HepG2 (cell line): ENCODE results near the gene TTC31. TPM values are rescaled to one million over a fixed set of nuclear protein-coding genes. Genes with fewer than 3 reads are reported as not detected.

ENCODE experiments used
- ATAC-seq: fragments of 200-7000 bp; cut with Tn5 transposase; 3 replicates; pipeline ENCODE4 v1.9.1; 2020; ENCODE audit warnings: mild to moderate bottlenecking, moderate library complexity
- BruUV-seq: library from RNA; stranded (reverse); fragments of 400-500 nt; replicated peaks from 2 replicates; lab custom pipeline; 2021; lab: Mats Ljungman, UMichigan
- CTCF ChIA-PET: fragments of 300-600 bp; formaldehyde crosslinking; extraction: SDS; loops from one replicate; lab custom pipeline; 2021; ENCODE audit warnings: low total read pairs, inconsistent platforms, low intra/inter-chr PET ratio; lab: Yijun Ruan, JAX
- POLR2A ChIA-PET: fragments of 350-600 bp; sonication (Branson Sonifier 250); formaldehyde crosslinking; loops from one replicate; lab custom pipeline; 2020; ENCODE audit warnings: antibody characterized with exemption, inconsistent platforms; lab: Yijun Ruan, JAX
- DNase-seq: peaks from one replicate; pipeline ENCODE4 v3.0.0-alpha.2; 2015; ENCODE audit warnings: low spot score
- FAIRE-seq: peaks from 3 replicates; lab custom pipeline; 2011; peaks lifted over from hg19 to GRCh38; lab: Jason Lieb, UNC
- H2AFZ ChIP-seq: one replicate; pipeline ENCODE4 v1.6.1; 2011; ENCODE audit warnings: low read length, inconsistent platforms
- H3K27ac ChIP-seq: fragments of 300-600 bp; 3 replicates; pipeline ENCODE4 v1.8.0; 2011; ENCODE audit warnings: mixed run types, mild to moderate bottlenecking, mixed read lengths, low read length, inconsistent platforms; ENCODE audit not compliant: insufficient read depth; ENCODE audit errors: extremely low read length
- H3K27me3 ChIP-seq, 2 experiments: fragments of 200-600 bp in 1 of 2; 2 replicates in 1 of 2; 3 replicates in 1 of 2; pipeline versions ENCODE4 v1.6.0 to v1.8.0; 2011; ENCODE audit warnings: low read length in 2 of 2, mild to moderate bottlenecking in 2 of 2, moderate library complexity in 2 of 2, inconsistent platforms in 1 of 2; ENCODE audit not compliant: insufficient read depth in 2 of 2, control insufficient read depth in 1 of 2
- H3K36me3 ChIP-seq, 2 experiments: fragments of 200-600 bp in 1 of 2; replicated peaks in 1 of 2; 2 replicates in 1 of 2; 3 replicates in 1 of 2; pipeline versions ENCODE4 v1.5.1 to v1.8.0; 2011; ENCODE audit warnings: low read length in 2 of 2, inconsistent platforms in 1 of 2; ENCODE audit not compliant: insufficient read depth in 2 of 2, control insufficient read depth in 1 of 2
- H3K4me1 ChIP-seq: 2 replicates; pipeline ENCODE4 v1.5.1; 2012; ENCODE audit warnings: low read length, inconsistent platforms; ENCODE audit not compliant: insufficient read depth
- H3K4me2 ChIP-seq: 2 replicates; pipeline ENCODE4 v1.6.0; 2011; ENCODE audit warnings: low read depth, low read length, inconsistent platforms
- H3K4me3 ChIP-seq, 3 experiments: fragments of 200-600 bp in 1 of 3; sonication (generic), shearing (Covaris generic) in 1 of 3; replicated peaks in 1 of 3; 2 replicates each; pipeline ENCODE4 v1.5.1; 2011 to 2016; ENCODE audit warnings: low read length in 3 of 3, inconsistent platforms in 2 of 3, low read depth in 2 of 3, mild to moderate bottlenecking in 2 of 3, control low read depth in 1 of 3, mixed read lengths in 1 of 3; ENCODE audit not compliant: insufficient read depth in 1 of 3
- H3K79me2 ChIP-seq: one replicate; pipeline ENCODE4 v1.6.1; 2011; ENCODE audit warnings: low read length, inconsistent platforms; ENCODE audit not compliant: insufficient read depth
- H3K9ac ChIP-seq: 2 replicates; pipeline ENCODE4 v1.6.0; 2011; ENCODE audit warnings: mild to moderate bottlenecking, low read depth, low read length, inconsistent platforms; ENCODE audit not compliant: insufficient read depth
- H3K9me3 ChIP-seq: 2 replicates; pipeline ENCODE4 v1.5.1; 2012; ENCODE audit warnings: mild to moderate bottlenecking, low read length
- H4K20me1 ChIP-seq: 2 replicates; pipeline ENCODE4 v1.6.0; 2011; ENCODE audit warnings: inconsistent platforms, mild to moderate bottlenecking, low read length, moderate library complexity; ENCODE audit not compliant: insufficient read depth
- KDM1A ChIP-seq: IDR thresholded peaks from 2 replicates; pipeline ENCODE4 v1.6.1; 2016; ENCODE audit warnings: missing compliant biosample characterization
- MTA3 ChIP-seq: sonication (generic); formaldehyde crosslinking; IDR thresholded peaks from 2 replicates; pipeline ENCODE4 v1.4.0; 2020; ENCODE audit warnings: missing genetic modification reagents
- NONO ChIP-seq, 2 experiments: fragments of 450-650 bp in 1 of 2; sonication (generic) in 1 of 2; formaldehyde crosslinking in 1 of 2; IDR thresholded peaks in 1 of 2; conservative IDR thresholded peaks in 1 of 2; 2 replicates each; pipeline versions ENCODE4 v1.6.1 to v1.8.0; 2017 to 2022; ENCODE audit warnings: mild to moderate bottlenecking in 1 of 2, missing genetic modification reagents in 1 of 2, moderate library complexity in 1 of 2
- NR1H2 ChIP-seq: sonication (generic); formaldehyde crosslinking; IDR thresholded peaks from 2 replicates; pipeline ENCODE4 v1.8.1; 2022; ENCODE audit warnings: low read depth, missing genetic modification reagents, borderline replicate concordance
- SMAD3 ChIP-seq: sonication (generic); formaldehyde crosslinking; IDR thresholded peaks from 2 replicates; pipeline ENCODE4 v1.4.0; 2020; ENCODE audit warnings: missing genetic modification reagents
- SOX6 ChIP-seq, 2 experiments: fragments of 450-650 bp in 1 of 2; sonication (generic) in 1 of 2; formaldehyde crosslinking in 1 of 2; IDR thresholded peaks; 2 replicates each; pipeline versions ENCODE4 v1.4.0 to v1.6.1; 2017 to 2020; ENCODE audit warnings: antibody characterized with exemption in 1 of 2, mild to moderate bottlenecking in 1 of 2, missing genetic modification reagents in 1 of 2
- TFE3 ChIP-seq: IDR thresholded peaks from 2 replicates; pipeline ENCODE4 v1.6.1; 2016
- THRA ChIP-seq: sonication (generic); formaldehyde crosslinking; IDR thresholded peaks from 2 replicates; pipeline ENCODE4 v1.4.0; 2020; ENCODE audit warnings: missing genetic modification reagents, borderline replicate concordance
- U2AF1 ChIP-seq: fragments of 200-400 bp; formaldehyde crosslinking; optimal IDR thresholded peaks from 2 replicates; pipeline ENCODE3; 2017; ENCODE audit warnings: mild to moderate bottlenecking, low read depth, low read length
- ZBTB43 ChIP-seq: sonication (generic); formaldehyde crosslinking; conservative IDR thresholded peaks from 2 replicates; pipeline ENCODE4 v1.4.0; 2020; ENCODE audit warnings: missing genetic modification reagents
- ZBTB49 ChIP-seq: sonication (generic); formaldehyde crosslinking; IDR thresholded peaks from 2 replicates; pipeline ENCODE4 v1.4.0; 2020; ENCODE audit warnings: missing genetic modification reagents, borderline replicate concordance
- ZNF234 ChIP-seq: sonication (generic); formaldehyde crosslinking; conservative IDR thresholded peaks from 2 replicates; pipeline ENCODE4 v1.5.1; 2020; ENCODE audit warnings: mild to moderate bottlenecking, missing genetic modification reagents
- ZNF33A ChIP-seq: sonication (generic); formaldehyde crosslinking; IDR thresholded peaks from 2 replicates; pipeline ENCODE4 v1.5.1; 2020; ENCODE audit warnings: missing genetic modification reagents, mild to moderate bottlenecking, moderate library complexity, borderline replicate concordance
- ZNF569 ChIP-seq: sonication (generic); formaldehyde crosslinking; IDR thresholded peaks from 2 replicates; pipeline ENCODE4 v1.5.0; 2020; ENCODE audit warnings: mild to moderate bottlenecking, missing genetic modification reagents, moderate library complexity, borderline replicate concordance
- ZSCAN22 ChIP-seq: sonication (generic); formaldehyde crosslinking; IDR thresholded peaks from 2 replicates; pipeline ENCODE4 v1.4.0; 2020; ENCODE audit warnings: mild to moderate bottlenecking, missing genetic modification reagents
- WGBS: methylation state at CpG from one replicate; pipeline ENCODE4 v1.1.6; 2017; ENCODE audit warnings: low lambda C conversion rate; 5-methylcytosine and 5-hydroxymethylcytosine counted together
- in situ Hi-C: cut with HindIII; loops from 2 replicates; pipeline ENCODE4 v1.10.0; 2017; ENCODE audit warnings: low pct_unique_long_range_greater_than_20kb; ENCODE audit not compliant: extremely low pct_ligation_motif_present
- intact Hi-C: fragments of 100-400 bp; cut with micrococcal nuclease; formaldehyde crosslinking; loops from one replicate; pipeline ENCODE4 v1.10.0; 2022; ENCODE audit not compliant: unreplicated experiment
- polyA plus RNA-seq, 8 experiments: library from polyadenylated mRNA; depleted of rRNA in 3 of 8; stranded (reverse) in 7 of 8; unstranded in 1 of 8; fragments of >200 nt; fragmentation: Illumina TruSeq in 4 of 8; extraction: Trizol in 4 of 8; gene quantifications; 2 replicates each; pipeline versions ENCODE4 v1.2.1 to v1.2.3, GENCODE V29; 2011 to 2016; ENCODE audit warnings: low read depth in 4 of 8, missing spikeins in 1 of 8, mixed read lengths in 1 of 8; ENCODE audit not compliant: insufficient read depth in 1 of 8
- total RNA-seq, 5 experiments: library from RNA; depleted of rRNA; stranded (reverse); fragments of >200 nt; fragmentation: Illumina TruSeq; extraction: Trizol; gene quantifications; 2 replicates each; pipeline ENCODE4 v1.2.3, GENCODE V29; 2016; ENCODE audit warnings: low read depth in 1 of 5

TTC31 gene
- total and polyA plus RNA-seq, 2 of the 13 experiments (the other 11 are each of a cell fraction or from before 2014, with no cell fraction given), result 28.3 to 39.5 TPM

- peaks cover 44% of the 10 kb centered on the region for H3K4me1 ChIP-seq
- H3K4me3 ChIP-seq, result peak overlapping the region; percentile 75 to 92 (median 76)
- ChIA-PET POLR2A (interaction anchor here (0.6 to 12.4 kb wide), 22 partner anchors 10 to 1244 kb away, joined by 3 to 342 read pairs (median 10); partner anchors contain the start of genes AUP1, C2orf81, CCDC142 and DQX1), CTCF (no interaction called here)
- in situ Hi-C loops, result no loop called here
- WGBS, result 1% methylated on average over 14 of the region's 46 CpGs
- DNase-seq, result peak; percentile 68
- H3K9me3 ChIP-seq, result no peaks in the 10 kb centered on the region
- H3K9ac ChIP-seq, result peak overlapping the region; percentile 85
- peaks cover 22% of the 10 kb centered on the region for H3K79me2 ChIP-seq
- no TSS peak for BruUV-seq
- ATAC-seq, result peak; percentile 65
- peak overlapping the region; percentile 89 for H3K27ac ChIP-seq
- intact Hi-C loops, result loop anchor here (1.0 to 2.0 kb wide), 3 partner anchors 15 to 71 kb away; partner anchors contain the start of genes AUP1, HTRA2 and MRPL53
- H4K20me1 ChIP-seq, result peaks cover 4% of the 10 kb centered on the region; the same call in 1 of the 2 replicates
- FAIRE-seq, result no peak
- H3K4me2 ChIP-seq, result peak overlapping the region; percentile 95
- H3K36me3 ChIP-seq, result peaks cover 1 to 17% of the 10 kb centered on the region in 2 experiments
- H3K27me3 ChIP-seq, result no peaks in the 10 kb centered on the region; a peak in 1 of 5 replicates
- H2AFZ ChIP-seq, result no peak overlapping the region
- TF ChIP-seq SMAD3 (CRISPR knock-in tag) (peak; percentile 29; the same call in 1 of the 2 replicates), MTA3 (CRISPR knock-in tag) (no peak), SOX6 (IDR thresholded peaks at IDR 0.05) (no peak), SOX6 (CRISPR knock-in tag; IDR thresholded peaks at IDR 0.05) (no peak), ZNF33A (no peak), ZBTB49 (CRISPR knock-in tag) (no peak), U2AF1 (no peak), NR1H2 (CRISPR knock-in tag) (no peak), ZBTB43 (CRISPR knock-in tag) (peak; percentile 62; the same call in 1 of the 2 replicates), ZSCAN22 (0 out of 2 replicates have a peak, but pooled peaks have one; percentile 62), NONO (IDR thresholded peaks at IDR 0.05) (no peak), NONO (CRISPR knock-in tag; conservative IDR thresholded peaks at IDR 0.05) (peak; percentile 46; the same call in 1 of the 2 replicates), TFE3 (CRISPR knock-in tag) (no peak), THRA (CRISPR knock-in tag) (no peak; the same call in 1 of the 2 replicates), ZNF234 (CRISPR knock-in tag) (no peak), ZNF569 (no peak; the same call in 1 of the 2 replicates), KDM1A (CRISPR knock-in tag) (peak; percentile 39; the same call in 1 of the 2 replicates)
These were observed 25.2 kb upstream of the TTC31 start for GRCh38 chr2:74457549-74458131.
